ENCODE results near the gene AXIN1. TPM values are rescaled to one million over a fixed set of nuclear protein-coding genes. Genes with fewer than 3 reads are reported as not detected.

Gene AXIN1
- total and polyA plus RNA-seq, 2 of the 8 experiments (the other 6 are each of a cell fraction or from before 2014, with no cell fraction given): 12.5 to 41.9 TPM

GRCh38 chr16:272633-273546 is 79.6 kb downstream of the AXIN1 start:
- no peak for FAIRE-seq
- H3K79me2 ChIP-seq (ENCODE audit: control insufficient read depth in 1 of 2, insufficient read depth in 2 of 2, low read length in 2 of 2): no peaks in the 10 kb centered on the region
- H3K27me3 ChIP-seq (replicated peaks in 1 of 4; ENCODE audit: control insufficient read depth in 3 of 4, extremely low read depth in 1 of 4, insufficient read depth in 3 of 4, low read length in 3 of 4): peaks cover 7 to 26% (median 22%) of the 10 kb centered on the region in 4 experiments; a peak in 6 of 7 replicates
- 91% methylated on average over 27 of the region's 36 CpGs; no CpG with 5 or more reads in 1 of the 2 experiments for WGBS, 2 experiments (ENCODE audit: extremely low coverage in 1 of 2, insufficient coverage in 1 of 2, insufficient read length in 1 of 2, insufficient replicate concordance in 2 of 2, low coverage in 1 of 2, low lambda C conversion rate in 2 of 2, missing lambda C conversion rate in 1 of 2)
- H3K4me1 ChIP-seq (replicated peaks in 1 of 4; ENCODE audit: control insufficient read depth in 3 of 4, insufficient read depth in 4 of 4, low read length in 3 of 4): peaks cover 0 to 6% (median 4%) of the 10 kb centered on the region in 4 experiments; a peak in 4 of 7 replicates
- no peak overlapping the region for H2BK5ac ChIP-seq (ENCODE audit: low read depth, low read length)
- no peak overlapping the region for H2BK20ac ChIP-seq (ENCODE audit: low read length)
- H3K9ac ChIP-seq (replicated peaks in 1 of 4; ENCODE audit: extremely low read depth in 1 of 4, low read depth in 3 of 4, low read length in 3 of 4): no peak overlapping the region
- no peaks in the 10 kb centered on the region for H3K36me3 ChIP-seq (ENCODE audit: control insufficient read depth in 2 of 4, insufficient read depth in 4 of 4, low read length in 3 of 4)
- peaks cover 0 to 4% of the 10 kb centered on the region in 2 experiments for H4K20me1 ChIP-seq (replicated peaks in 1 of 2; ENCODE audit: control insufficient read depth in 1 of 2, insufficient read depth in 2 of 2, low read length in 2 of 2)
- no peak overlapping the region for H2AFZ ChIP-seq (ENCODE audit: low read length)
- no peak for DNase-seq (ENCODE audit: low read depth in 1 of 2, low spot score in 2 of 2)
- H3K14ac ChIP-seq (ENCODE audit: insufficient read length): no peak overlapping the region
- no peaks in the 10 kb centered on the region for H3K9me3 ChIP-seq (ENCODE audit: insufficient read depth in 2 of 2, low read depth in 1 of 2, low read length in 1 of 2)
- H2BK12ac ChIP-seq (ENCODE audit: low read depth, low read length): no peak overlapping the region
- H2BK120ac ChIP-seq (replicated peaks; ENCODE audit: low read depth, low read length): no peak overlapping the region
- H2AK5ac ChIP-seq (ENCODE audit: low read depth, low read length): no peak overlapping the region
- ChIA-PET CTCF (ENCODE audit: partially characterized antibody) (interaction anchor here (1.2 kb wide), 1 partner anchor 207 kb away, joined by 3 read pairs; no protein-coding TSS in a partner anchor), POLR2A (ENCODE audit: partially characterized antibody) (interaction anchor here (0.9 kb wide), 1 partner anchor 43 kb away, joined by 4 read pairs; the partner anchor contains the start of gene LUC7L)
- no peak overlapping the region for H3K56ac ChIP-seq (replicated peaks; ENCODE audit: insufficient read length, low read depth, low read length)
- H4K5ac ChIP-seq (ENCODE audit: insufficient read length, low read depth, low read length): no peak overlapping the region
- no peak overlapping the region for H2BK15ac ChIP-seq (ENCODE audit: low read length)
- no peak overlapping the region for H3K18ac ChIP-seq (ENCODE audit: extremely low read depth, low read length)
- H3K79me1 ChIP-seq (ENCODE audit: low read depth, low read length): no peaks in the 10 kb centered on the region
- H3K4me3 ChIP-seq (ENCODE audit: extremely low read depth in 1 of 4, insufficient read depth in 2 of 4, low read depth in 3 of 4, low read length in 4 of 4): no peak overlapping the region
- no peak overlapping the region for H3K23ac ChIP-seq (ENCODE audit: insufficient read length)
- H4K8ac ChIP-seq (ENCODE audit: extremely low read depth, insufficient read depth, low read length): no peak overlapping the region
- no peak overlapping the region for H3K27ac ChIP-seq (ENCODE audit: low read depth, low read length)
- no peak overlapping the region for H3K4ac ChIP-seq (replicated peaks; ENCODE audit: insufficient read length, low read depth, low read length)
- peaks cover 5% of the 10 kb centered on the region; the same call in 1 of the 2 replicates for H3K23me2 ChIP-seq (ENCODE audit: low read depth, low read length)
- no peak overlapping the region for H4K91ac ChIP-seq (replicated peaks; ENCODE audit: insufficient read length, low read length)
- H3K4me2 ChIP-seq (ENCODE audit: insufficient read depth in 1 of 2, low read depth in 2 of 2, low read length in 2 of 2): no peak overlapping the region
- TF ChIP-seq, protein P1, sequence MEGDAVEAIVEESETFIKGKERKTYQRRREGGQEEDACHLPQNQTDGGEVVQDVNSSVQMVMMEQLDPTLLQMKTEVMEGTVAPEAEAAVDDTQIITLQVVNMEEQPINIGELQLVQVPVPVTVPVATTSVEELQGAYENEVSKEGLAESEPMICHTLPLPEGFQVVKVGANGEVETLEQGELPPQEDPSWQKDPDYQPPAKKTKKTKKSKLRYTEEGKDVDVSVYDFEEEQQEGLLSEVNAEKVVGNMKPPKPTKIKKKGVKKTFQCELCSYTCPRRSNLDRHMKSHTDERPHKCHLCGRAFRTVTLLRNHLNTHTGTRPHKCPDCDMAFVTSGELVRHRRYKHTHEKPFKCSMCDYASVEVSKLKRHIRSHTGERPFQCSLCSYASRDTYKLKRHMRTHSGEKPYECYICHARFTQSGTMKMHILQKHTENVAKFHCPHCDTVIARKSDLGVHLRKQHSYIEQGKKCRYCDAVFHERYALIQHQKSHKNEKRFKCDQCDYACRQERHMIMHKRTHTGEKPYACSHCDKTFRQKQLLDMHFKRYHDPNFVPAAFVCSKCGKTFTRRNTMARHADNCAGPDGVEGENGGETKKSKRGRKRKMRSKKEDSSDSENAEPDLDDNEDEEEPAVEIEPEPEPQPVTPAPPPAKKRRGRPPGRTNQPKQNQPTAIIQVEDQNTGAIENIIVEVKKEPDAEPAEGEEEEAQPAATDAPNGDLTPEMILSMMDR (IDR thresholded peaks at IDR 0.05; ENCODE audit: control extremely low read depth in 1 of 3, insufficient read depth in 1 of 3, low read depth in 1 of 3, low read length in 3 of 3): no peak
- no peak for TF ChIP-seq BACH1 (IDR thresholded peaks at IDR 0.05; ENCODE audit: low read length)
- TF ChIP-seq SIN3A (conservative IDR thresholded peaks at IDR 0.05 in 1 of 2, IDR thresholded peaks at IDR 0.05 in 1 of 2; ENCODE audit: low read depth in 1 of 2, low read length in 2 of 2): no peak
- no peak for TF ChIP-seq USF2 (IDR thresholded peaks at IDR 0.05; ENCODE audit: low read length)
- no peak for TF ChIP-seq EGR1 (IDR thresholded peaks at IDR 0.05; ENCODE audit: borderline replicate concordance, low read depth, low read length)
- no peak for TF ChIP-seq TBP (IDR thresholded peaks at IDR 0.05; ENCODE audit: low read depth, low read length)
- no peak for TF ChIP-seq JUND (IDR thresholded peaks at IDR 0.05; ENCODE audit: low read length)
- TF ChIP-seq TAF1 (IDR thresholded peaks at IDR 0.05; ENCODE audit: low read depth, low read length): no peak
